CD4-positive, alpha-beta T cell (primary cell): Measurements from ENCODE around the gene SENP8. TPM values are rescaled to one million over a fixed set of nuclear protein-coding genes. Genes with fewer than 3 reads are reported as not detected.
"Not testable (repeated sequence)": the region's sequence is repeated elsewhere in the genome, so short reads cannot be mapped to it uniquely, and the experiment has no call there.

ENCODE experiments used
- ATAC-seq: fragments of 200-7000 bp; cut with Tn5 transposase; one replicate; pipeline ENCODE4 v1.10.0; 2022; ENCODE audit warnings: mild to moderate bottlenecking; ENCODE audit not compliant: poor library complexity
- CTCF ChIA-PET: fragments of 350-600 bp; sonication (Branson Sonifier 250); formaldehyde crosslinking; loops from one replicate; lab custom pipeline; 2021; ENCODE audit warnings: antibody characterized with exemption, inconsistent platforms; lab: Charles Lee
- POLR2A ChIA-PET: fragments of 350-600 bp; sonication (Branson Sonifier 250); formaldehyde crosslinking; loops from one replicate; lab custom pipeline; 2021; ENCODE audit warnings: antibody characterized with exemption, inconsistent platforms; lab: Charles Lee
- DNase-seq, 14 experiments: peaks; one replicate each; pipeline ENCODE4 v3.0.0-alpha.2; 2013 to 2020; ENCODE audit warnings: mixed read lengths in 2 of 14
- H3K27ac ChIP-seq, 2 donors: one replicate each; pipeline versions ENCODE4 v1.5.1 to v1.7.0; 2013; ENCODE audit warnings: low read length in 2 of 2, low read depth in 1 of 2, mild to moderate bottlenecking in 1 of 2
- H3K27me3 ChIP-seq, 2 experiments: 1 replicate in 1 of 2; 2 replicates in 1 of 2; pipeline versions ENCODE4 v1.6.1 to v1.7.0; 2013; ENCODE audit warnings: low read length in 2 of 2, control low read depth in 1 of 2, mild to moderate bottlenecking in 1 of 2, moderate library complexity in 1 of 2; ENCODE audit not compliant: insufficient read depth in 2 of 2, control insufficient read depth in 1 of 2
- H3K36me3 ChIP-seq: one replicate; pipeline ENCODE4 v1.6.1; 2013; ENCODE audit warnings: low read length, control low read depth; ENCODE audit not compliant: insufficient read depth
- H3K4me1 ChIP-seq: one replicate; pipeline ENCODE4 v1.6.1; 2013; ENCODE audit warnings: low read length, control low read depth; ENCODE audit not compliant: insufficient read depth
- H3K4me3 ChIP-seq: one replicate; pipeline ENCODE4 v1.5.1; 2013; ENCODE audit warnings: mild to moderate bottlenecking, low read length, moderate library complexity
- H3K9me3 ChIP-seq, 2 experiments: 1 replicate in 1 of 2; 2 replicates in 1 of 2; pipeline versions ENCODE4 v1.6.1 to v1.7.0; 2013; ENCODE audit warnings: low read length in 2 of 2, mild to moderate bottlenecking in 2 of 2, control low read depth in 1 of 2, moderate library complexity in 1 of 2; ENCODE audit not compliant: control insufficient read depth in 1 of 2, insufficient read depth in 1 of 2
- H3K27ac Mint-ChIP-seq: one replicate; pipeline ENCODE4 v1.8.0; 2020; ENCODE audit warnings: mixed read lengths
- H3K27me3 Mint-ChIP-seq: one replicate; pipeline ENCODE4 v1.8.0; 2021; ENCODE audit warnings: mixed read lengths
- H3K36me3 Mint-ChIP-seq: one replicate; pipeline ENCODE4 v1.8.0; 2021; ENCODE audit warnings: low read depth, mixed read lengths
- H3K4me1 Mint-ChIP-seq: one replicate; pipeline ENCODE4 v1.8.0; 2021; ENCODE audit warnings: low read depth, mixed read lengths
- H3K4me3 Mint-ChIP-seq: one replicate; pipeline ENCODE4 v1.8.0; 2020; ENCODE audit warnings: mild to moderate bottlenecking, mixed read lengths
- H3K9me3 Mint-ChIP-seq: one replicate; pipeline ENCODE4 v1.8.0; 2020; ENCODE audit warnings: mixed read lengths
- CTCF ChIP-seq: fragments of 200-600 bp; IDR thresholded peaks from one replicate; pipeline ENCODE4 v1.8.0; 2022; ENCODE audit warnings: antibody characterized with exemption, mild to moderate bottlenecking
- intact Hi-C, 2 experiments: fragments of 100-400 bp; cut with DNase I in 1 of 2; cut with micrococcal nuclease in 1 of 2; formaldehyde crosslinking; loops; one replicate each; pipeline versions ENCODE4 v1.15.1 to v1.9.0; 2023 to 2025; cut with DNase I, micrococcal nuclease
- total RNA-seq, 174 experiments: library from RNA in 2 of 174; stranded (reverse) in 2 of 174; gene quantifications; one replicate each; pipeline ENCODE4 v1.2.3 and lab custom pipeline; 2021 to 2026

The SENP8 gene
- total RNA-seq, 2 experiments from 2014 or later, result 0.14 TPM; not detected in 1

- no peak for ATAC-seq
- no peak overlapping the region for H3K27ac Mint-ChIP-seq
- no peak for TF ChIP-seq CTCF
Observed at GRCh38 chr15:72098040-72098439, 20.2 kb upstream of the SENP8 start.

GRCh38 chr15:72099155-72099554 lies 19.0 kb upstream of the SENP8 start:
- H3K27me3 Mint-ChIP-seq, result no peaks in the 10 kb centered on the region
- H3K4me3 Mint-ChIP-seq, result no peak overlapping the region
- Histone ChIP-seq H3K4me3 (no peak overlapping the region), H3K9me3 (no peaks in the 10 kb centered on the region), H3K36me3 (no peaks in the 10 kb centered on the region), H3K4me1 (no peaks in the 10 kb centered on the region), H3K27ac (no peak overlapping the region), H3K27me3 (no peaks in the 10 kb centered on the region)
- no peaks in the 10 kb centered on the region for H3K9me3 Mint-ChIP-seq
- no peak overlapping the region for H3K27ac Mint-ChIP-seq
- no peak for TF ChIP-seq CTCF
- H3K4me1 Mint-ChIP-seq, result peaks cover 9% of the 10 kb centered on the region
- ATAC-seq (no peak), DNase-seq (no peak)
- ChIA-PET POLR2A (no interaction called here), CTCF (interaction anchor here (0.7 kb wide), 1 partner anchor 1069 kb away, joined by 6 read pairs; no protein-coding TSS in a partner anchor)
- H3K36me3 Mint-ChIP-seq, result peaks cover 5% of the 10 kb centered on the region
- intact Hi-C loops, result no loop called here

More at GRCh38 chr15:72098040-72098439, 20.2 kb upstream of the SENP8 start:
- POLR2A ChIA-PET, result no interaction called here
- H3K27me3 ChIP-seq, result no peaks in the 10 kb centered on the region
- CTCF ChIA-PET, result no interaction called here
- DNase-seq, result no peak
- peaks cover 5% of the 10 kb centered on the region for H3K36me3 Mint-ChIP-seq
- intact Hi-C loops, result no loop called here
- no peaks in the 10 kb centered on the region for H3K27me3 Mint-ChIP-seq
- no peaks in the 10 kb centered on the region for H3K9me3 ChIP-seq
- H3K4me3 ChIP-seq, result no peak overlapping the region
- H3K4me3 Mint-ChIP-seq, result no peak overlapping the region
- H3K9me3 Mint-ChIP-seq, result no peaks in the 10 kb centered on the region
- H3K27ac ChIP-seq, result no peak overlapping the region
- no peaks in the 10 kb centered on the region for H3K4me1 Mint-ChIP-seq
- no peaks in the 10 kb centered on the region for H3K4me1 ChIP-seq
- no peaks in the 10 kb centered on the region for H3K36me3 ChIP-seq

GRCh38 chr15:72100551-72100950 lies 17.7 kb upstream of the SENP8 start:
- H3K9me3 Mint-ChIP-seq, POLR2A ChIA-PET, DNase-seq, H3K27me3 Mint-ChIP-seq, H3K27ac Mint-ChIP-seq, H3K4me1 ChIP-seq, intact Hi-C loops, ATAC-seq, H3K36me3 ChIP-seq, CTCF ChIA-PET, H3K4me3 ChIP-seq, H3K36me3 Mint-ChIP-seq, H3K27ac ChIP-seq, H3K27me3 ChIP-seq, H3K4me3 Mint-ChIP-seq, H3K9me3 ChIP-seq: not testable (repeated sequence)
- peaks cover 19% of the 10 kb centered on the region for H3K4me1 Mint-ChIP-seq

GRCh38 chr15:72105111-72105510 lies 13.1 kb upstream of the SENP8 start:
- POLR2A ChIA-PET, result no interaction called here
- CTCF ChIA-PET, result interaction anchor here (1.2 kb wide), 1 partner anchor 124 kb away, joined by 3 read pairs; no protein-coding TSS in a partner anchor
- H3K4me3 Mint-ChIP-seq, result no peak overlapping the region
- no peak overlapping the region for H3K27ac Mint-ChIP-seq
- no peak for ATAC-seq
- peaks cover 24% of the 10 kb centered on the region for H3K4me1 Mint-ChIP-seq
- intact Hi-C loops, result no loop called here
- no peaks in the 10 kb centered on the region for H3K36me3 ChIP-seq
- no peaks in the 10 kb centered on the region for H3K27me3 ChIP-seq
- no peaks in the 10 kb centered on the region for H3K9me3 ChIP-seq
- no peaks in the 10 kb centered on the region for H3K27me3 Mint-ChIP-seq
- H3K36me3 Mint-ChIP-seq, result no peaks in the 10 kb centered on the region
- H3K4me1 ChIP-seq, result no peaks in the 10 kb centered on the region
- H3K9me3 Mint-ChIP-seq, result no peaks in the 10 kb centered on the region
- no peak overlapping the region for H3K27ac ChIP-seq
- no peak for TF ChIP-seq CTCF
- no peak for DNase-seq
- no peak overlapping the region for H3K4me3 ChIP-seq
